ENCODE results near the gene C6orf132.

The C6orf132 gene

GRCh38 chr6:42075159-42075838 lies 67.1 kb downstream of the C6orf132 start:
- Histone ChIP-seq H3K36me3 (replicated peaks; ENCODE audit: low read depth, low read length) (peaks cover 42% of the 10 kb centered on the region), H2AFZ (ENCODE audit: low read depth, low read length) (no peak overlapping the region), H3K27ac (ENCODE audit: low read length) (no peak overlapping the region), H4K20me1 (ENCODE audit: insufficient read depth, low read length) (no peaks in the 10 kb centered on the region), H3K4me2 (ENCODE audit: low read length) (no peak overlapping the region), H3K79me2 (ENCODE audit: low read length) (no peaks in the 10 kb centered on the region), H3K9ac (ENCODE audit: low read length) (no peak overlapping the region), H3K27me3 (ENCODE audit: low read depth, low read length) (no peaks in the 10 kb centered on the region), H3K4me1 (ENCODE audit: low read length) (no peaks in the 10 kb centered on the region), H3K4me3 (ENCODE audit: low read length) (no peak overlapping the region), H3K9me3 (ENCODE audit: insufficient read depth, low read length) (no peaks in the 10 kb centered on the region)
- TF ChIP-seq EZH2phosphoT487 (IDR thresholded peaks at IDR 0.05; ENCODE audit: low read depth): no peak
- TF ChIP-seq CTCF (IDR thresholded peaks at IDR 0.05; ENCODE audit: low read depth, low read length): peak; percentile 91

- no peak for TF ChIP-seq EZH2phosphoT487 (IDR thresholded peaks at IDR 0.05; ENCODE audit: low read depth)
- TF ChIP-seq CTCF (IDR thresholded peaks at IDR 0.05; ENCODE audit: low read depth, low read length): no peak
These were observed 69.1 kb downstream of the C6orf132 start for GRCh38 chr6:42073287-42073686.

GRCh38 chr6:42071881-42072583 lies 70.4 kb downstream of the C6orf132 start:
- no peaks in the 10 kb centered on the region for H3K79me2 ChIP-seq (ENCODE audit: low read length)
- no peaks in the 10 kb centered on the region for H3K27me3 ChIP-seq (ENCODE audit: low read depth, low read length)
- H3K4me2 ChIP-seq (ENCODE audit: low read length): no peak overlapping the region
- H3K9me3 ChIP-seq (ENCODE audit: insufficient read depth, low read length): no peaks in the 10 kb centered on the region
- H3K27ac ChIP-seq (ENCODE audit: low read length): no peak overlapping the region
- no peak overlapping the region for H2AFZ ChIP-seq (ENCODE audit: low read depth, low read length)
- no peak for TF ChIP-seq EZH2phosphoT487 (IDR thresholded peaks at IDR 0.05; ENCODE audit: low read depth)
- no peak for TF ChIP-seq CTCF (IDR thresholded peaks at IDR 0.05; ENCODE audit: low read depth, low read length)
- peaks cover 38% of the 10 kb centered on the region for H3K36me3 ChIP-seq (replicated peaks; ENCODE audit: low read depth, low read length)
- no peaks in the 10 kb centered on the region for H3K4me1 ChIP-seq (ENCODE audit: low read length)
- no peak overlapping the region for H3K4me3 ChIP-seq (ENCODE audit: low read length)
- no peak overlapping the region for H3K9ac ChIP-seq (ENCODE audit: low read length)
- no peaks in the 10 kb centered on the region for H4K20me1 ChIP-seq (ENCODE audit: insufficient read depth, low read length)

More at GRCh38 chr6:42073287-42073686, 69.1 kb downstream of the C6orf132 start:
- Histone ChIP-seq H2AFZ (ENCODE audit: low read depth, low read length) (no peak overlapping the region), H3K4me3 (ENCODE audit: low read length) (no peak overlapping the region), H3K4me1 (ENCODE audit: low read length) (no peaks in the 10 kb centered on the region), H3K9me3 (ENCODE audit: insufficient read depth, low read length) (no peaks in the 10 kb centered on the region), H3K36me3 (replicated peaks; ENCODE audit: low read depth, low read length) (peaks cover 41% of the 10 kb centered on the region), H3K79me2 (ENCODE audit: low read length) (no peaks in the 10 kb centered on the region), H4K20me1 (ENCODE audit: insufficient read depth, low read length) (no peaks in the 10 kb centered on the region), H3K4me2 (ENCODE audit: low read length) (no peak overlapping the region), H3K27me3 (ENCODE audit: low read depth, low read length) (no peaks in the 10 kb centered on the region), H3K27ac (ENCODE audit: low read length) (no peak overlapping the region), H3K9ac (ENCODE audit: low read length) (no peak overlapping the region)

GRCh38 chr6:42068872-42069522 lies 73.4 kb downstream of the C6orf132 start:
- H3K4me3 ChIP-seq (ENCODE audit: low read length): no peak overlapping the region

More at GRCh38 chr6:42068872-42069522, 73.4 kb downstream of the C6orf132 start:
- Histone ChIP-seq H3K79me2 (ENCODE audit: low read length) (no peaks in the 10 kb centered on the region), H3K4me2 (ENCODE audit: low read length) (no peak overlapping the region), H3K9me3 (ENCODE audit: insufficient read depth, low read length) (no peaks in the 10 kb centered on the region), H4K20me1 (ENCODE audit: insufficient read depth, low read length) (no peaks in the 10 kb centered on the region), H2AFZ (ENCODE audit: low read depth, low read length) (no peak overlapping the region), H3K27me3 (ENCODE audit: low read depth, low read length) (no peaks in the 10 kb centered on the region), H3K9ac (ENCODE audit: low read length) (no peak overlapping the region), H3K27ac (ENCODE audit: low read length) (no peak overlapping the region), H3K4me1 (ENCODE audit: low read length) (no peaks in the 10 kb centered on the region), H3K36me3 (replicated peaks; ENCODE audit: low read depth, low read length) (peaks cover 39% of the 10 kb centered on the region)
- TF ChIP-seq EZH2phosphoT487 (IDR thresholded peaks at IDR 0.05; ENCODE audit: low read depth): no peak
- TF ChIP-seq CTCF (IDR thresholded peaks at IDR 0.05; ENCODE audit: low read depth, low read length): no peak
